Measurements from ENCODE around the gene ALKBH7.
A peak's percentile ranks its signal among the peaks of the same experiment; 100 is the strongest.

DNA sequence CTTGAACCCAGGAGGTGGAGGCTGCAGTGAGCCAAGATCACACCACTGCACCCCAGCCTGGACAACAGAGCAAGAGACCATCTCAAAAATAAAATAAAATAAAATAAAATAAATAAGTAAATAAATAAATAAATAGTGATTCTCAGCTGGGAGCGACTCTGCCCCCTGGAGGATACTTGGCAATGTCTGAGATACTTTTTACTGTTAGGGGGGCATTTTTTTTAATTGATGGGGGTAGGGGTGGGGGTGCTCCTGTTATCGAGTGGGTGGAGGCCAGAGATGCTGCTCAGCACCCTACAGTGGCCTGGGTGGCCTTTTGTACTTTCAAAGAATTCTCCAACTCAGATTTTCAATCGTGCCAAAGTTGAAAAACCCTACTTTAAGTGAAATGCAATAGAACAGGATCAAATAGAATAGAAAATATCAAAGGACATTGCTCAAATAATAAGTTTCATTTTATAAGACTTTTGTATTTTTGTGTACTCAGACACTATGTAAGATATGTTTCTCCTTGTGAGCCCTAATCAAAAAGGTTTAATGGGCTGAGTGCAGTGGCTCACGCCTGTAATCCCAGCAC, 18.4 kb upstream of the ALKBH7 start:
- TF ChIP-seq, protein P1, sequence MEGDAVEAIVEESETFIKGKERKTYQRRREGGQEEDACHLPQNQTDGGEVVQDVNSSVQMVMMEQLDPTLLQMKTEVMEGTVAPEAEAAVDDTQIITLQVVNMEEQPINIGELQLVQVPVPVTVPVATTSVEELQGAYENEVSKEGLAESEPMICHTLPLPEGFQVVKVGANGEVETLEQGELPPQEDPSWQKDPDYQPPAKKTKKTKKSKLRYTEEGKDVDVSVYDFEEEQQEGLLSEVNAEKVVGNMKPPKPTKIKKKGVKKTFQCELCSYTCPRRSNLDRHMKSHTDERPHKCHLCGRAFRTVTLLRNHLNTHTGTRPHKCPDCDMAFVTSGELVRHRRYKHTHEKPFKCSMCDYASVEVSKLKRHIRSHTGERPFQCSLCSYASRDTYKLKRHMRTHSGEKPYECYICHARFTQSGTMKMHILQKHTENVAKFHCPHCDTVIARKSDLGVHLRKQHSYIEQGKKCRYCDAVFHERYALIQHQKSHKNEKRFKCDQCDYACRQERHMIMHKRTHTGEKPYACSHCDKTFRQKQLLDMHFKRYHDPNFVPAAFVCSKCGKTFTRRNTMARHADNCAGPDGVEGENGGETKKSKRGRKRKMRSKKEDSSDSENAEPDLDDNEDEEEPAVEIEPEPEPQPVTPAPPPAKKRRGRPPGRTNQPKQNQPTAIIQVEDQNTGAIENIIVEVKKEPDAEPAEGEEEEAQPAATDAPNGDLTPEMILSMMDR (IDR thresholded peaks at IDR 0.05): peak in 3 of 6 experiments; percentile 9 to 39 (median 25)
- no peak for TF ChIP-seq POLR2A (IDR thresholded peaks at IDR 0.05)
